GM19025 (cell line): ENCODE measurements around the gene VSIG10L2.

Experiments
- ATAC-seq: cut with Tn5 transposase; IDR thresholded peaks from one replicate; pipeline ENCODE4 v1.9.1; 2021; ENCODE audit warnings: mild to moderate bottlenecking, low read depth, moderate library complexity; ENCODE audit not compliant: unreplicated experiment

VSIG10L2 gene

DNA sequence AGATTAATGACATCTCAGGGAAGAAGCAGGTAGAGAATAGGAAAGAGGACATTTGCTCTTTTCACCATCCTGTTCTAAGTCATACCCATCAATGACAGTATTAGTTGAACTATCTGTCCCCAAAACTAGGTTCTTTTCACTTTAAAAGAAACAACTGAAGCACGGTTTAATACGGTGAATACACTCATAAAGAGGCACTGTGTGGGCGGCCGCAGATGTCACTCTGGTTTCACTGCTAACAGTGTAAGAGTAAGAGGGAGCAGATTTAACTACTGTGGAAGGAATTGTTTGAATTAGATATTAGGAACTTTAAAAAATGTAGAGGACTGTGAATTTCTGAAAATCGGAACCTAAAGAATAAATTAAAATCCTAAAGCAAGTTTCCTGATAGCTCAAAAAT, 49.5 kb downstream of the VSIG10L2 start:
- ATAC-seq: no peak

DNA sequence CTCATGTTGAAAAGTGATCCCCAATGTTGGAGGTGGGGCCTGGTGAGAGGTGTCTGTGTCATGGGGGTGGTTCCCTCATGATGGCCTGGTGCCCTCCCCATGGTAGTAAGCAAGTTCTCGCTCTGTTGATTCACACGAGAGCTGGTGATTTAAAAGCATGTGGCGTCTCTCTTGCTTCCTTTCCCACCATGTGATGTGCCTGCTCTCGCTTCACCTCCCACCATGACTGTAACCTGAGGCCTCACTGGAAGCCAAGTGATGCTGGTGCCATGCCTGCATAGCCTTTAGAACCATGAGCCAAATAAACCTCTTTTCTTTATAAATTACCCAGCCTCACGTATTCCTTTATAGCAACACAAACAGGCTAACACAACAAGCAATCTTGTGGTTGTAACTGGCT, 52.4 kb downstream of the VSIG10L2 start:
- no peak for ATAC-seq

DNA sequence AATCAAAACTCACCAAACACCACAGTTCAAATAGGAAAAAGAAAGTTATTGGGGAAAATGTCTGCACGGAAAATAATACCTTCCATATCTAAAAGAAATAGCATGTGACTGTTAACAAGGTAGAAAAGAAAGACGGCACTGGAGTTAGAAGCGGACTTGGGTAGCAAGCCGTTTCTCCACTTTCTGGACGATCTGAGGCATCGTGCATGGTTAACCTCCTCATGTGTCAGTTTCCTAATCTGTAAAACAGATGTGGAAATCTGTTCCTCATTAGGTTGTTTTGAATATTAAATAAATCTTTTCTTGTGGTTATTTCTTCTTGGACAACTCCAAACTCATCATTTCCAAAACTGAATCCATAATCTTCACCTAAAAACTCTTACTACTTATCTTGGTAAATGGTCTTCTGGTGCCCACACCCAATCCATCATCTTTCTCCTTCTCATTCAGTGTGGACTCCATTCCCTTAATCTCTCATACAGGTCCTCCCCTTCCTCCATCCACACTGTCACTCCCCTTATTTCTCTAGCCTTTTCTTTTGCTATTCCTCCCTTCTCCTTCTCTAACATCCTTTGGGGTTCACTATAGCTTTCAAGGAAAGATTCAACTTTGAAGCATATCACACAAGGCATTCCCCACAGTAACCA, 53.5 kb downstream of the VSIG10L2 start:
- no peak for ATAC-seq

DNA sequence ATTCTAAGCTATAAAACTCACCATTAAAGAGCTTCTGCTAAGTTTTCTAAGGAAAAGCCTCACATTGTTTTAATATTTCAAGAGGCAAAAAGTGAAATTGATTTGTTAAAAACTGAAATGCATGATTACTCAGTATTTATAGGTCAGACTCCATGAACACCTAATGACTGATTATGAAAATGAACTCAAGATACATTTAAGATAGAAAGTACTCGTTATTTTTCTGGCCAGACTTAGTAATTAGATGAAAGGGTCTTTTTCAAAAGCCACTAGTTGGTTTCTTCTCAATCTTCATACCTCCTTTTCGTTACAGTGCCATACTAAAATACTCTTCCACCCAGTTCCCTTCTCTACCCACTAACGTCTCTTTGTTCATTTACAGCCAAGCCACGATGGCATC, 56.3 kb downstream of the VSIG10L2 start:
- ATAC-seq: no peak
